NCI-H2227 treated with DMSO at 0.1 percent for 48 hours (cell line): ENCODE results near the gene CHTF8.
A peak's percentile ranks its signal among the peaks of the same experiment; 100 is the strongest.
"Not testable (repeated sequence)": the region's sequence is repeated elsewhere in the genome, so short reads cannot be mapped to it uniquely, and the experiment has no call there.

Source experiments
- DNase-seq: peaks from one replicate; lab custom pipeline; 2025; lab: John Stamatoyannopoulos, UW

CHTF8 gene

GRCh38 chr16:69138608-69139007 is 6.2 kb upstream of the CHTF8 start:
- DNase-seq: no peak

- DNase-seq: no peak
Observed at GRCh38 chr16:69133373-69133954, 1.1 kb upstream of the CHTF8 start.

- peak; percentile 70 for DNase-seq
Observed at GRCh38 chr16:69131839-69132423, 457 bp downstream of the CHTF8 start.

- peak; percentile 65 for DNase-seq
Observed at GRCh38 chr16:69131167-69131838, 1.1 kb downstream of the CHTF8 start.

- no peak for DNase-seq
Observed at GRCh38 chr16:69130461-69130860, 1.9 kb downstream of the CHTF8 start.

- DNase-seq: no peak
Observed at GRCh38 chr16:69127966-69128510, 4.3 kb downstream of the CHTF8 start.

GRCh38 chr16:69126801-69127200 is 5.6 kb downstream of the CHTF8 start:
- not testable (repeated sequence) for DNase-seq

GRCh38 chr16:69126221-69126620 is 6.2 kb downstream of the CHTF8 start:
- no peak for DNase-seq

GRCh38 chr16:69124961-69125360 is 7.4 kb downstream of the CHTF8 start:
- DNase-seq: not testable (repeated sequence)

GRCh38 chr16:69124406-69124805 is 8.0 kb downstream of the CHTF8 start:
- DNase-seq: not testable (repeated sequence)

- peak; percentile 73 for DNase-seq
Observed at GRCh38 chr16:69123910-69124309, 8.5 kb downstream of the CHTF8 start.

- no peak for DNase-seq
Observed at GRCh38 chr16:69120096-69120664, 12.2 kb downstream of the CHTF8 start.

- DNase-seq: no peak
Observed at GRCh38 chr16:69119536-69119935, 12.9 kb downstream of the CHTF8 start.

GRCh38 chr16:69118994-69119393 is 13.4 kb downstream of the CHTF8 start:
- DNase-seq: no peak

- no peak for DNase-seq
Observed at GRCh38 chr16:69118468-69118867, 13.9 kb downstream of the CHTF8 start.

- no peak for DNase-seq
Observed at GRCh38 chr16:69116906-69117305, 15.5 kb downstream of the CHTF8 start.

- no peak for DNase-seq
Observed at GRCh38 chr16:69116256-69116875, 16.0 kb downstream of the CHTF8 start.

- DNase-seq: no peak
Observed at GRCh38 chr16:69115837-69116236, 16.6 kb downstream of the CHTF8 start.

- DNase-seq: no peak
Observed at GRCh38 chr16:69115361-69115760, 17.0 kb downstream of the CHTF8 start.

GRCh38 chr16:69114976-69115355 is 17.4 kb downstream of the CHTF8 start:
- no peak for DNase-seq

- DNase-seq: no peak
Observed at GRCh38 chr16:69114346-69114975, 17.9 kb downstream of the CHTF8 start.

- no peak for DNase-seq
Observed at GRCh38 chr16:69113216-69113615, 19.2 kb downstream of the CHTF8 start.
